ENCODE measurements around the gene DNAJB1. TPM values are rescaled to one million over a fixed set of nuclear protein-coding genes. Genes with fewer than 3 reads are reported as not detected.
"Not testable (repeated sequence)": the region's sequence is repeated elsewhere in the genome, so short reads cannot be mapped to it uniquely, and the experiment has no call there.

The DNAJB1 gene
- total RNA-seq, 1 donor from 2014 or later: 53.9 TPM

DNA sequence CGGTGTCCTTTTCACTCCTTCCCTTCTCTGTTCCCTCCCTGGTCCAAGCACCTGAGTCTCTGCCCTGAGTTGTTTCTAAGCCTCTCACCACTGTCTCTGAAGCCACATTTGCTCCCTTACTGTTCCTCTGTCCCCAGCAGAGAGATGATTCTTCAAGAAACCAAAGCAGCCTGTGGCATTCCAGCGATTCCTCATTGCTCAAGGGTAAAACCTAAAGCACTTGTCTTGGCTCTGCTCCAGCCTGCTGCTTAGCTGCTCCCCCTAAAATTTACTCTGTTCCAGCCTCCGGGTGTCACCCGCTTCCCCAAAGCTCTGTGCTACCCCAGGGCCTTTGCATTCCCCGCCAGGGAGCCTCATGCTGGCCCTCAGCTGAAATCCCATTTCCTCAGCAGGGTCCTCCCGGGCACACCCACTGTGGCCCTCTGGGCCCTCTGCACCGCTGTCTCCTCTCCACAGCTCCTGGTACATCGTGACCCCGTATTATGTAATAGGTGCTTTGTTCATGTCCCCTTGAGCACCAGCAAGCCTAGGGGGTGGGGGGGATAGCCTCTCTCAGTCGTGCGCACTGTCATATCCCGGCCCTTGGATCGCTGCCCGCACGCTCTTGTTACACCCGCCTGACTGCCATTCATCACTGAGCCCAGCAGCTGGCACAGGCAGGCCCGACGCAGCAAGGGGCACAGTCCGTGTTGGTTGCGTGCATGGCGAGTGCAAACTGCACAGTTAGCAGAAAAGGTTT, 26.9 kb upstream of the DNAJB1 start:
- H3K27ac Mint-ChIP-seq (ENCODE audit: unreplicated experiment): no peak overlapping the region
- TF ChIP-seq, protein P1, sequence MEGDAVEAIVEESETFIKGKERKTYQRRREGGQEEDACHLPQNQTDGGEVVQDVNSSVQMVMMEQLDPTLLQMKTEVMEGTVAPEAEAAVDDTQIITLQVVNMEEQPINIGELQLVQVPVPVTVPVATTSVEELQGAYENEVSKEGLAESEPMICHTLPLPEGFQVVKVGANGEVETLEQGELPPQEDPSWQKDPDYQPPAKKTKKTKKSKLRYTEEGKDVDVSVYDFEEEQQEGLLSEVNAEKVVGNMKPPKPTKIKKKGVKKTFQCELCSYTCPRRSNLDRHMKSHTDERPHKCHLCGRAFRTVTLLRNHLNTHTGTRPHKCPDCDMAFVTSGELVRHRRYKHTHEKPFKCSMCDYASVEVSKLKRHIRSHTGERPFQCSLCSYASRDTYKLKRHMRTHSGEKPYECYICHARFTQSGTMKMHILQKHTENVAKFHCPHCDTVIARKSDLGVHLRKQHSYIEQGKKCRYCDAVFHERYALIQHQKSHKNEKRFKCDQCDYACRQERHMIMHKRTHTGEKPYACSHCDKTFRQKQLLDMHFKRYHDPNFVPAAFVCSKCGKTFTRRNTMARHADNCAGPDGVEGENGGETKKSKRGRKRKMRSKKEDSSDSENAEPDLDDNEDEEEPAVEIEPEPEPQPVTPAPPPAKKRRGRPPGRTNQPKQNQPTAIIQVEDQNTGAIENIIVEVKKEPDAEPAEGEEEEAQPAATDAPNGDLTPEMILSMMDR (IDR thresholded peaks at IDR 0.05; ENCODE audit: partially characterized antibody, unreplicated experiment): no peak
- H3K4me3 Mint-ChIP-seq (ENCODE audit: unreplicated experiment): no peak overlapping the region
- H3K9me3 Mint-ChIP-seq (ENCODE audit: unreplicated experiment): no peaks in the 10 kb centered on the region
- DNase-seq: no peak
- no peaks in the 10 kb centered on the region for H3K36me3 Mint-ChIP-seq (ENCODE audit: unreplicated experiment)
- peaks cover 2% of the 10 kb centered on the region for H3K4me1 Mint-ChIP-seq (ENCODE audit: low read depth, unreplicated experiment)
- H3K27me3 Mint-ChIP-seq (ENCODE audit: unreplicated experiment): peaks cover 2% of the 10 kb centered on the region

DNA sequence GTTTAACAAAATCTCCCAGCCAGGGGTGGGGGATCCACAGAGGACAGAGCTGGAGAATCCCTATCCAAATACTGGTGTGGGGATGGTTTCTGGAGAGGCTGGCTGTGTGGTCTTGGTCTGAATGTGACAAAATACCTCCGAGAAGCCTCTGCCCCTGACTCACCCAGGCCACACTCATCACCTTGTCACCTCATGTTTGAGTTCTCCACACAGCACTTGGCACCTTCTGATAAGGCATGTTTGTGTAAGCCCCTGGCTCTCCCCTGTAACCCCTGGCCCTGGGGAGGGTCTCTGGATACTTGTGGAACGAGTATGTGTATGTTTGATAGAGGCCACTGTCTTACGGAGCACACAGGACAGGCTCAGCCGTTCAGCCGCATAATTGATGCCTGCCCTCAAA, 25.9 kb upstream of the DNAJB1 start:
- H3K27me3 Mint-ChIP-seq (ENCODE audit: unreplicated experiment): peaks cover 2% of the 10 kb centered on the region
- no peak for DNase-seq
- no peak overlapping the region for H3K27ac Mint-ChIP-seq (ENCODE audit: unreplicated experiment)
- TF ChIP-seq, protein P1 (IDR thresholded peaks at IDR 0.05; ENCODE audit: partially characterized antibody, unreplicated experiment): no peak
- H3K4me1 Mint-ChIP-seq (ENCODE audit: low read depth, unreplicated experiment): peaks cover 2% of the 10 kb centered on the region
- no peak overlapping the region for H3K4me3 Mint-ChIP-seq (ENCODE audit: unreplicated experiment)
- no peaks in the 10 kb centered on the region for H3K9me3 Mint-ChIP-seq (ENCODE audit: unreplicated experiment)
- H3K36me3 Mint-ChIP-seq (ENCODE audit: unreplicated experiment): no peaks in the 10 kb centered on the region

DNA sequence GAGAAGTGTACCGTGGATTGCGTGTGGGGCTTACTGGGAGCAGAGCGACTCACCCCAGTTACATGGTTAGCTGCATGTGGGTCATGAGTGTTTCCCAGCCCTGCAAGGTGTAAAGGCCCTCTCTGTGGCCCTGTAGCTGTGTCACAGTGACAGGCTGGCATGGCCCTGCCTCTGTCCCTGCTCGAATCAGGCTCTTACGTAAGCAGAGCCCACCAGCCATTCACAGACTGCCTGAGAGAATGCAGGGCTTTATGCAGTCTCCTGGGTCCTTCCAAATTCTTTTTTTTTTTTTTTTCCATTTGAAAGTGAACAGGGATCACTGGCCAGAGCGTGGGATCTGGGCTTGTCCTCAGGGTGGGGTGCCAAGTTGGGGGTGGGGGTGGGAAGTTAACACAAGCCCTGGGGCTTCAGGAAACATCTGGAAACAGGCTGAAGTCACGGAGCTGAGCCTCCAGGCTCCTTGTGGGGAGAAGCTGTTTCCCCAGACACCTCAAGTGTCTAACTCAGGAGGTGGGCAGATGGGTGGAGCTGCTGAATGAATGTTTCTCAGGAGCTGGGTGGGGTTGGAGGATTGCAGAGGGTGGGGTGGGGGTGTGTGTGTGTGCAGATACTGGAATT, 24.6 kb upstream of the DNAJB1 start:
- H3K27ac Mint-ChIP-seq (ENCODE audit: unreplicated experiment): no peak overlapping the region

DNA sequence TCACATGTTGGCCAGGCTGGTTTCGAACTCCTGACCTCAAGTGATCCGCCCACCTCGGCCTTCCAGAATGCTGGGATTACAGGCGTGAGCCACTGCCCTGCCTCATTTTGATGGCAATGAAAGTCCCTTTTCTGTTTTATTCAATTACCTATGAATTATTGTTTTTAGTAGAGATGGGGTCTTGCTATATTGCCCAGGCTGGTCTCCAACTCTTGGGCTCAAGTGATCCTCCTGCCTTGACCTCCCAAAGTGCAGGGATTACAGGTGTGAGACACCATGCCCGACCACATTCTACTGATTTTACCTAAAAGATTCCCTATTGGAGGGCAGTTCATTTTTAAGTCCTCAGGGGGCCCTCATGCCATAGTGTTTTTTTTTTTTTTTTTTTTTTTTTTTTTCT, 23.8 kb upstream of the DNAJB1 start:
- not testable (repeated sequence) for H3K27me3 Mint-ChIP-seq (ENCODE audit: unreplicated experiment); H3K4me3 Mint-ChIP-seq (ENCODE audit: unreplicated experiment); H3K36me3 Mint-ChIP-seq (ENCODE audit: unreplicated experiment); DNase-seq; H3K4me1 Mint-ChIP-seq (ENCODE audit: low read depth, unreplicated experiment); H3K27ac Mint-ChIP-seq (ENCODE audit: unreplicated experiment); H3K9me3 Mint-ChIP-seq (ENCODE audit: unreplicated experiment)

More for the DNA sequence above, 24.6 kb upstream of the DNAJB1 start:
- H3K4me1 Mint-ChIP-seq (ENCODE audit: low read depth, unreplicated experiment): peaks cover 2% of the 10 kb centered on the region
- no peak overlapping the region for H3K4me3 Mint-ChIP-seq (ENCODE audit: unreplicated experiment)
- H3K9me3 Mint-ChIP-seq (ENCODE audit: unreplicated experiment): no peaks in the 10 kb centered on the region
- no peaks in the 10 kb centered on the region for H3K36me3 Mint-ChIP-seq (ENCODE audit: unreplicated experiment)
- H3K27me3 Mint-ChIP-seq (ENCODE audit: unreplicated experiment): peaks cover 2% of the 10 kb centered on the region
- TF ChIP-seq, protein P1 (IDR thresholded peaks at IDR 0.05; ENCODE audit: partially characterized antibody, unreplicated experiment): no peak
- no peak for DNase-seq

DNA sequence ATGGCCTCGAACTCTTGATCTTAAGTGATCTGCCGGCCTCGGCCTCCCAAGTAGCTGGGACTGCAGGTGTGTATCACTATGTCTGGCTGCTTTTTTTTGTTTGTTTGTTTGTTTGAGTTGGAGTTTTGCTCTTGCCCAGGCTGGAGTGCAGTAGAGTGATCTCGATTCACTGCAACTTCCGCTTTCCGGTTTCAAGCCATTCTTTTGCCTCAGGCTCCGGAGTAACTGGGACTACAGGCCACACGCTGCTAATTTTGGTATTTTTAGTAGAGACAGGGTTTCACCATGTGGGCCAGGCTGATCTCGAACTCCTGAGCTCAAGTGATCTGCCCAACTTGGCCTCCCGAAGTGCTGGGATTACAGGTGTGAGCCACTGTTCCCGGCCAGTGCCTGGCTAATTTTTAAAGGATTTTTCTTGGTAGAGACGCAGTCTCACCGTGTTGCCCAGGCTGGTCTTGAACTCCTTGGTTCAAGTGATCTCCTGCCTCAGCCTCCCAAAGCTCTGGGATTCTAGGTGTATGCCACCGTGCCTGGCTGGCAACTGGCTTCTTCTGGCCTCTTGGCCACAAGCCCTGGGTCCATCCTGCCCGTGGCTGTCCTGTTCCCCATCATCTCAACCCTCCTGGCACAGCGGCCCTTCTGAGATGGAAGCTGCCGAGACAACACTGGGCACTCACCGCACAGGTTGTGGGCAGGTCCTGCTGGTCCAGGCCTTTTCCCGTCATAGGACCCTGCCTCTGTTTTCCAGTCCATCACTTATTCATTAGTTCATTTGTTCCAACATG, 22.7 kb upstream of the DNAJB1 start:
- H3K4me1 Mint-ChIP-seq (ENCODE audit: low read depth, unreplicated experiment): peaks cover 3% of the 10 kb centered on the region
- no peak overlapping the region for H3K4me3 Mint-ChIP-seq (ENCODE audit: unreplicated experiment)

More for the DNA sequence above, 22.7 kb upstream of the DNAJB1 start:
- no peaks in the 10 kb centered on the region for H3K36me3 Mint-ChIP-seq (ENCODE audit: unreplicated experiment)
- TF ChIP-seq, protein P1 (IDR thresholded peaks at IDR 0.05; ENCODE audit: partially characterized antibody, unreplicated experiment): no peak
- DNase-seq: no peak
- H3K9me3 Mint-ChIP-seq (ENCODE audit: unreplicated experiment): no peaks in the 10 kb centered on the region
- peaks cover 2% of the 10 kb centered on the region for H3K27me3 Mint-ChIP-seq (ENCODE audit: unreplicated experiment)
- no peak overlapping the region for H3K27ac Mint-ChIP-seq (ENCODE audit: unreplicated experiment)
